Activated naive CD8-positive, alpha-beta T cell (primary cell): ENCODE results near the gene SWAP70.

Experiments used
- H3K27ac Mint-ChIP-seq: one replicate; pipeline ENCODE4 v1.8.0; 2021; ENCODE audit warnings: mixed read lengths
- H3K27me3 Mint-ChIP-seq: one replicate; pipeline ENCODE4 v1.8.0; 2021; ENCODE audit warnings: mixed read lengths
- H3K36me3 Mint-ChIP-seq: one replicate; pipeline ENCODE4 v1.8.0; 2021; ENCODE audit warnings: mixed read lengths
- H3K4me1 Mint-ChIP-seq: one replicate; pipeline ENCODE4 v1.8.0; 2021; ENCODE audit warnings: low read depth, mixed read lengths
- H3K4me3 Mint-ChIP-seq: one replicate; pipeline ENCODE4 v1.8.0; 2021; ENCODE audit warnings: mild to moderate bottlenecking, mixed read lengths
- H3K9me3 Mint-ChIP-seq: one replicate; pipeline ENCODE4 v1.8.0; 2021; ENCODE audit warnings: low read depth, mixed read lengths

The SWAP70 gene

GRCh38 chr11:9796854-9797253 lies 133.0 kb downstream of the SWAP70 start:
- H3K4me3 Mint-ChIP-seq, result no peak overlapping the region

DNA sequence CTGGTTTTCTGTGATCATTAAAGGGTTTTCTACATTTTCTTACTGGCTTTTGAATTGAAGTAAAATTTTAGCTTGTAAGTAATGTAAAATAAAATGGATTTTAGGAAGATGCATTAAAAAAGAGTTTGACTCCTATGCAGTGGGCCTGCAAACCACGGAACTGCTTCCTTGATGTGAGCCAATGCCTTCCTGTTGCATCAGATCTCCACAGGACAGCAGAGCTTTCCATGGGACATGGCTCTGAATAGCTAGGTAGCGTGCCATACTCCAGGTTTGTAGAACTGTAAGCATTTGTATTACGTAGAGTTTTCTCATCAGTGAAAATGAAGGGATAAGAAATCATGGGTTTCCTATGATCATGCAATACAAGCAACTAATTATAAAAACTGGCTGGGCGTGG lies 133.4 kb downstream of the SWAP70 start:
- Mint-ChIP-seq H3K9me3 (no peaks in the 10 kb centered on the region), H3K36me3 (peaks cover 4% of the 10 kb centered on the region)

More at GRCh38 chr11:9796854-9797253, 133.0 kb downstream of the SWAP70 start:
- H3K36me3 Mint-ChIP-seq, result peaks cover 4% of the 10 kb centered on the region
- no peaks in the 10 kb centered on the region for H3K9me3 Mint-ChIP-seq
- no peaks in the 10 kb centered on the region for H3K27me3 Mint-ChIP-seq
- H3K4me1 Mint-ChIP-seq, result peaks cover 4% of the 10 kb centered on the region
- no peak overlapping the region for H3K27ac Mint-ChIP-seq

DNA sequence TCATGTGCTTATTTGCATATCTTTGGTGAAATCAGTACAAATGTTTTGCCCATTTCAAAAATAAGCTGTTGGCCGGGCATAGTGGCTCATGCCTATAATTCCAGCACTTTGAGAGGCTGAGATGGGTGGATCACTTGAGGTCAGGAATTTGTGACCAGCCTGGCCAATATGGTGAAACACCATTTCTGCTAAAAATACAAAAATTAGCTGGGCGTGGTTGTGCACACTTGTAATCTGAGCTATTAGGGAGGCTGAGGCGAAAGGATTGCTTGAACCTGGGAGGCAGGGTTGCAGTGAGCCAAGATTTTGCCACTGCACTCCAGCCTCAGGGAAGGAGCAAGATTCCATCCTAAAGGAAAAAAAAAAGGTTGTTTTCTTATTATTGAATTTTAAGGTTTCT lies 136.0 kb downstream of the SWAP70 start:
- Mint-ChIP-seq H3K4me1 (peaks cover 4% of the 10 kb centered on the region), H3K36me3 (peaks cover 4% of the 10 kb centered on the region), H3K4me3 (no peak overlapping the region), H3K9me3 (no peaks in the 10 kb centered on the region), H3K27ac (no peak overlapping the region), H3K27me3 (no peaks in the 10 kb centered on the region)

More for the DNA sequence above, 133.4 kb downstream of the SWAP70 start:
- H3K4me3 Mint-ChIP-seq, result no peak overlapping the region
- peaks cover 4% of the 10 kb centered on the region for H3K4me1 Mint-ChIP-seq
- no peak overlapping the region for H3K27ac Mint-ChIP-seq
- no peaks in the 10 kb centered on the region for H3K27me3 Mint-ChIP-seq

GRCh38 chr11:9802291-9802861 lies 138.5 kb downstream of the SWAP70 start:
- no peak overlapping the region for H3K27ac Mint-ChIP-seq
- H3K36me3 Mint-ChIP-seq, result peaks cover 13% of the 10 kb centered on the region
- peaks cover 4% of the 10 kb centered on the region for H3K4me1 Mint-ChIP-seq
- no peak overlapping the region for H3K4me3 Mint-ChIP-seq
- H3K27me3 Mint-ChIP-seq, result no peaks in the 10 kb centered on the region
- no peaks in the 10 kb centered on the region for H3K9me3 Mint-ChIP-seq
